H9 (cell line): Measurements from ENCODE around the gene CDH13. TPM values are rescaled to one million over a fixed set of nuclear protein-coding genes. Genes with fewer than 3 reads are reported as not detected.

Experiments used
- DNase-seq: peaks from one replicate; pipeline ENCODE4 v3.0.0-alpha.2; 2017
- H2AFZ ChIP-seq: one replicate; pipeline ENCODE4 v1.6.1; 2013; ENCODE audit warnings: mild to moderate bottlenecking, low read length, control low read depth, moderate library complexity
- H2AK5ac ChIP-seq: 2 replicates; pipeline ENCODE4 v1.6.1; 2013; ENCODE audit warnings: low read length, control low read depth, mixed read lengths; ENCODE audit not compliant: insufficient read length
- H2BK120ac ChIP-seq: one replicate; pipeline ENCODE4 v1.6.1; 2013; ENCODE audit warnings: low read depth, mild to moderate bottlenecking, low read length, control low read depth, inconsistent platforms; ENCODE audit not compliant: poor library complexity, severe bottlenecking
- H2BK12ac ChIP-seq: 2 replicates; pipeline ENCODE4 v1.6.1; 2013; ENCODE audit warnings: low read length, control low read depth, mixed read lengths, low read depth; ENCODE audit not compliant: insufficient read length
- H2BK15ac ChIP-seq: 2 replicates; pipeline ENCODE4 v1.6.1; 2013; ENCODE audit warnings: low read depth, low read length, control low read depth
- H2BK20ac ChIP-seq: one replicate; pipeline ENCODE4 v1.6.1; 2013; ENCODE audit warnings: low read depth, mild to moderate bottlenecking, low read length, control low read depth, inconsistent platforms; ENCODE audit not compliant: poor library complexity, severe bottlenecking
- H2BK5ac ChIP-seq: 2 replicates; pipeline ENCODE4 v1.6.1; 2013; ENCODE audit warnings: low read length, control low read depth, mixed read lengths; ENCODE audit not compliant: insufficient read length
- H3K14ac ChIP-seq: 2 replicates; pipeline ENCODE4 v1.6.1; 2013; ENCODE audit warnings: low read length, control low read depth; ENCODE audit not compliant: insufficient read depth
- H3K18ac ChIP-seq: 2 replicates; pipeline ENCODE4 v1.6.1; 2013; ENCODE audit warnings: low read depth, mild to moderate bottlenecking, mixed read lengths, low read length, control low read depth; ENCODE audit not compliant: insufficient read length
- H3K23ac ChIP-seq: 2 replicates; pipeline ENCODE4 v1.6.1; 2013; ENCODE audit warnings: low read length, control low read depth, mixed read lengths, low read depth; ENCODE audit not compliant: insufficient read length
- H3K23me2 ChIP-seq: 2 replicates; pipeline ENCODE4 v1.6.1; 2013; ENCODE audit warnings: low read depth, mild to moderate bottlenecking, mixed read lengths, low read length, control low read depth; ENCODE audit not compliant: insufficient read length, poor library complexity, severe bottlenecking
- H3K27ac ChIP-seq: 2 replicates; pipeline ENCODE4 v1.5.1; 2013; ENCODE audit warnings: low read length, control low read depth, mixed read lengths, low read depth; ENCODE audit not compliant: insufficient read length
- H3K27me3 ChIP-seq: 2 replicates; pipeline ENCODE4 v1.6.1; 2013; ENCODE audit warnings: low read length, control low read depth, inconsistent platforms; ENCODE audit not compliant: insufficient read depth
- H3K4ac ChIP-seq: 2 replicates; pipeline ENCODE4 v1.6.1; 2013; ENCODE audit warnings: low read depth, mild to moderate bottlenecking, control low read depth, inconsistent platforms, low read length, moderate library complexity
- H3K4me1 ChIP-seq: 2 replicates; pipeline ENCODE4 v1.6.1; 2013; ENCODE audit warnings: low read length, control low read depth, inconsistent platforms; ENCODE audit not compliant: insufficient read depth
- H3K4me2 ChIP-seq: 2 replicates; pipeline ENCODE4 v1.6.1; 2013; ENCODE audit warnings: low read length, control low read depth, mixed read lengths; ENCODE audit not compliant: insufficient read length, insufficient read depth
- H3K56ac ChIP-seq: 2 replicates; pipeline ENCODE4 v1.6.1; 2013; ENCODE audit warnings: low read depth, mild to moderate bottlenecking, mixed read lengths, low read length, control low read depth; ENCODE audit not compliant: insufficient read length
- H3K79me1 ChIP-seq: 2 replicates; pipeline ENCODE4 v1.6.1; 2013; ENCODE audit warnings: low read depth, mild to moderate bottlenecking, moderate library complexity, low read length, control low read depth, inconsistent platforms; ENCODE audit not compliant: insufficient read depth, poor library complexity, severe bottlenecking
- H3K79me2 ChIP-seq: 2 replicates; pipeline ENCODE4 v1.6.1; 2013; ENCODE audit warnings: low read length, control low read depth, inconsistent platforms; ENCODE audit not compliant: insufficient read depth
- H3K9ac ChIP-seq: 2 replicates; pipeline ENCODE4 v1.6.1; 2013; ENCODE audit warnings: low read length, control low read depth, mixed read lengths; ENCODE audit not compliant: insufficient read length; ENCODE audit errors: extremely low read depth
- H3K9me3 ChIP-seq: one replicate; pipeline ENCODE4 v1.6.1; 2013; ENCODE audit warnings: low read depth, low read length, inconsistent platforms; ENCODE audit not compliant: control insufficient read depth
- H3T11ph ChIP-seq: one replicate; pipeline ENCODE4 v1.6.1; 2013; ENCODE audit warnings: mild to moderate bottlenecking, low read length, control low read depth, inconsistent platforms
- H4K20me1 ChIP-seq: one replicate; pipeline ENCODE4 v1.6.1; 2013; ENCODE audit not compliant: control insufficient read depth, insufficient read length, insufficient read depth
- H4K5ac ChIP-seq: 2 replicates; pipeline ENCODE4 v1.6.1; 2013; ENCODE audit warnings: low read depth, mild to moderate bottlenecking, mixed read lengths, low read length, control low read depth; ENCODE audit not compliant: insufficient read length
- H4K8ac ChIP-seq: replicated peaks from 2 replicates; pipeline ENCODE4 v1.6.1; 2013; ENCODE audit warnings: low read length, control low read depth, mixed read lengths, low read depth; ENCODE audit not compliant: insufficient read length
- H4K91ac ChIP-seq: 2 replicates; pipeline ENCODE4 v1.6.1; 2013; ENCODE audit warnings: low read depth, mild to moderate bottlenecking, moderate library complexity, mixed read lengths, low read length, control low read depth; ENCODE audit not compliant: insufficient read length
- H3K27ac Mint-ChIP-seq, 3 experiments: 2 replicates in 2 of 3; 3 replicates in 1 of 3; pipeline ENCODE4 v1.8.0; 2020 to 2021; ENCODE audit warnings: mixed read lengths in 3 of 3, mild to moderate bottlenecking in 1 of 3, moderate library complexity in 1 of 3
- H3K27me3 Mint-ChIP-seq: 2 replicates; pipeline ENCODE4 v1.8.0; 2021; ENCODE audit warnings: low read depth, mild to moderate bottlenecking, moderate library complexity, mixed read lengths
- H3K36me3 Mint-ChIP-seq, 3 experiments: 2 replicates in 2 of 3; 3 replicates in 1 of 3; pipeline ENCODE4 v1.8.0; 2020 to 2021; ENCODE audit warnings: low read depth in 3 of 3, mixed read lengths in 3 of 3; ENCODE audit not compliant: insufficient read depth in 1 of 3
- H3K4me1 Mint-ChIP-seq, 2 experiments: 2 replicates each; pipeline ENCODE4 v1.8.0; 2020; ENCODE audit warnings: mixed read lengths in 2 of 2
- H3K4me3 Mint-ChIP-seq, 2 experiments: 2 replicates in 1 of 2; 3 replicates in 1 of 2; pipeline ENCODE4 v1.8.0; 2020 to 2021; ENCODE audit warnings: mild to moderate bottlenecking in 2 of 2, mixed read lengths in 2 of 2, moderate library complexity in 1 of 2
- H3K9me3 Mint-ChIP-seq, 2 experiments: 2 replicates in 1 of 2; 3 replicates in 1 of 2; pipeline ENCODE4 v1.8.0; 2020; ENCODE audit warnings: mild to moderate bottlenecking in 2 of 2, mixed read lengths in 2 of 2, moderate library complexity in 1 of 2
- whole genome bisulfite sequencing: extraction: QIAGEN DNeasy Blood & Tissue Kit; methylation state at CpG from one replicate; pipeline ENCODE4 v1.1.7; 2013; ENCODE audit warnings: missing lambda C conversion rate, low lambda C conversion rate, mixed read lengths; ENCODE audit not compliant: insufficient read length; ENCODE audit errors: extremely low coverage; 5-methylcytosine and 5-hydroxymethylcytosine counted together
- total RNA-seq: library from RNA; stranded (reverse); gene quantifications from 2 replicates; pipeline ENCODE4 v1.2.1, GENCODE V29; 2021
- TF ChIP-seq, protein P1 (sequence below): fragments of 200-600 bp; sonication (generic); conservative IDR thresholded peaks from 3 replicates; pipeline ENCODE4 v1.8.0; 2021; ENCODE audit warnings: antibody characterized with exemption, mild to moderate bottlenecking

The CDH13 gene
- total RNA-seq, 1 experiment from 2014 or later, result 1.5 TPM

DNA sequence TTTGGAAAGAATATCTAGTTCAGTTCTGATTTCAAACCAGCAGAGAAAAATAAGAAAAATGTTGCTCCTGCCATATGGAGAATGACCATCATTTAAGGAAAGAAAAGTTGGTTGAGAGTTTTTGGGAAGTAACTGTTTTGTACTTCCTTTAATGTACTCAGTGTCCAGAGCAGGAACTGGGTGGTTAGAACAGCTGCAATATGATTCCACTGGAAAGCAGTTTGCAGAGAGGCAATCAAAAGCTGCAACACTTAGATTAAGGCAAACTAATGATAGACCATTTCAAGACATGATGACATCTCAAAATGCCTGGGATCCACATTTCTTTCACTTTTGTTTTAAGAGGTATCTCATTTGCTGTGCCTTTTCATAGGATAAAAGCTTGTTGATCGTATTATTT lies 867.7 kb downstream of the CDH13 start:
- H3K4me1 ChIP-seq, result no peaks in the 10 kb centered on the region
- no peak overlapping the region for H4K8ac ChIP-seq
- no peak overlapping the region for H3K4ac ChIP-seq
- H2BK120ac ChIP-seq, result no peak overlapping the region
- no peak overlapping the region for H2AK5ac ChIP-seq
- H3K14ac ChIP-seq, result no peak overlapping the region
- peaks cover 0 to 4% of the 10 kb centered on the region in 2 experiments; a peak in 2 of 5 replicates for H3K9me3 Mint-ChIP-seq
- TF ChIP-seq, protein P1, sequence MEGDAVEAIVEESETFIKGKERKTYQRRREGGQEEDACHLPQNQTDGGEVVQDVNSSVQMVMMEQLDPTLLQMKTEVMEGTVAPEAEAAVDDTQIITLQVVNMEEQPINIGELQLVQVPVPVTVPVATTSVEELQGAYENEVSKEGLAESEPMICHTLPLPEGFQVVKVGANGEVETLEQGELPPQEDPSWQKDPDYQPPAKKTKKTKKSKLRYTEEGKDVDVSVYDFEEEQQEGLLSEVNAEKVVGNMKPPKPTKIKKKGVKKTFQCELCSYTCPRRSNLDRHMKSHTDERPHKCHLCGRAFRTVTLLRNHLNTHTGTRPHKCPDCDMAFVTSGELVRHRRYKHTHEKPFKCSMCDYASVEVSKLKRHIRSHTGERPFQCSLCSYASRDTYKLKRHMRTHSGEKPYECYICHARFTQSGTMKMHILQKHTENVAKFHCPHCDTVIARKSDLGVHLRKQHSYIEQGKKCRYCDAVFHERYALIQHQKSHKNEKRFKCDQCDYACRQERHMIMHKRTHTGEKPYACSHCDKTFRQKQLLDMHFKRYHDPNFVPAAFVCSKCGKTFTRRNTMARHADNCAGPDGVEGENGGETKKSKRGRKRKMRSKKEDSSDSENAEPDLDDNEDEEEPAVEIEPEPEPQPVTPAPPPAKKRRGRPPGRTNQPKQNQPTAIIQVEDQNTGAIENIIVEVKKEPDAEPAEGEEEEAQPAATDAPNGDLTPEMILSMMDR, result no peak
- no peak overlapping the region for H2BK5ac ChIP-seq
- H3K79me2 ChIP-seq, result no peaks in the 10 kb centered on the region
- WGBS, result no CpG with 5 or more reads among the region's 1 CpG
- H2BK12ac ChIP-seq, result no peak overlapping the region
- no peak for DNase-seq
- H3K23ac ChIP-seq, result no peak overlapping the region
- H3K36me3 Mint-ChIP-seq, result no peaks in the 10 kb centered on the region
- H4K20me1 ChIP-seq, result no peaks in the 10 kb centered on the region
- H3K4me1 Mint-ChIP-seq, result no peaks in the 10 kb centered on the region
- H3K9me3 ChIP-seq, result no peaks in the 10 kb centered on the region
- no peak overlapping the region for H3K18ac ChIP-seq
- H4K5ac ChIP-seq, result no peak overlapping the region
- H3K56ac ChIP-seq, result no peak overlapping the region
- H3K4me2 ChIP-seq, result no peak overlapping the region
- H2AFZ ChIP-seq, result no peak overlapping the region
- no peak overlapping the region for H3K27ac ChIP-seq
- H3K27me3 Mint-ChIP-seq, result peaks cover 33% of the 10 kb centered on the region
- no peaks in the 10 kb centered on the region for H3K23me2 ChIP-seq
- H4K91ac ChIP-seq, result no peak overlapping the region
- H3K79me1 ChIP-seq, result no peaks in the 10 kb centered on the region
- no peak overlapping the region for H2BK20ac ChIP-seq
- H3K4me3 Mint-ChIP-seq, result no peak overlapping the region
- H3K9ac ChIP-seq, result no peak overlapping the region
- H3K27me3 ChIP-seq, result no peaks in the 10 kb centered on the region; the same call in 1 of the 2 replicates
- H2BK15ac ChIP-seq, result no peak overlapping the region
- no peak overlapping the region for H3K27ac Mint-ChIP-seq
- H3T11ph ChIP-seq, result no peak overlapping the region
